MCF 10A (cell line): ENCODE results near the gene FBXW11. TPM values are rescaled to one million over a fixed set of nuclear protein-coding genes. Genes with fewer than 3 reads are reported as not detected.

Source experiments
- BruUV-seq: library from RNA; stranded (reverse); fragments of 400-500 nt; replicated peaks from 2 replicates; lab custom pipeline; 2021; lab: Mats Ljungman, UMichigan
- CTCF ChIA-PET: fragments of 300-600 bp; sonication (Branson Sonifier 250); formaldehyde crosslinking; extraction: SDS; loops from one replicate; lab custom pipeline; 2021; ENCODE audit warnings: antibody characterized with exemption, inconsistent platforms; lab: Yijun Ruan, JAX
- POLR2A ChIA-PET: fragments of 300-600, 350-650 bp; sonication (Branson Sonifier 250); formaldehyde crosslinking; extraction: SDS; loops from one replicate; lab custom pipeline; 2020; ENCODE audit warnings: antibody characterized with exemption, inconsistent platforms; lab: Yijun Ruan, JAX
- DNase-seq: peaks from one replicate; pipeline ENCODE4 v3.0.0-alpha.2; 2018; ENCODE audit not compliant: unreplicated experiment
- H3K27ac Mint-ChIP-seq: one replicate; pipeline ENCODE4 v1.8.0; 2022; ENCODE audit warnings: mild to moderate bottlenecking, low read depth, mixed read lengths; ENCODE audit not compliant: unreplicated experiment
- H3K27me3 Mint-ChIP-seq: one replicate; pipeline ENCODE4 v1.8.0; 2022; ENCODE audit warnings: mixed read lengths; ENCODE audit not compliant: insufficient read depth, unreplicated experiment
- H3K36me3 Mint-ChIP-seq: one replicate; pipeline ENCODE4 v1.8.0; 2022; ENCODE audit warnings: mild to moderate bottlenecking, moderate library complexity, mixed read lengths; ENCODE audit not compliant: insufficient read depth, unreplicated experiment
- H3K4me1 Mint-ChIP-seq: one replicate; pipeline ENCODE4 v1.8.0; 2022; ENCODE audit warnings: mixed read lengths; ENCODE audit not compliant: insufficient read depth, unreplicated experiment
- H3K4me3 Mint-ChIP-seq: one replicate; pipeline ENCODE4 v1.8.0; 2022; ENCODE audit warnings: mild to moderate bottlenecking, moderate library complexity, mixed read lengths; ENCODE audit not compliant: unreplicated experiment
- H3K9me3 Mint-ChIP-seq: one replicate; pipeline ENCODE4 v1.8.0; 2022; ENCODE audit warnings: mixed read lengths; ENCODE audit not compliant: unreplicated experiment
- intact Hi-C: fragments of 100-400 bp; cut with micrococcal nuclease; formaldehyde crosslinking; loops from 2 replicates; pipeline ENCODE4 v1.14.1; 2022
- total RNA-seq: library from RNA; stranded (reverse); gene quantifications from 2 replicates; pipeline ENCODE4 v1.2.3, GENCODE V29; 2022
- TF ChIP-seq, protein P1 (sequence below): fragments of 200-600 bp; IDR thresholded peaks from one replicate; pipeline ENCODE4 v1.8.0; 2022; ENCODE audit warnings: antibody characterized with exemption, mild to moderate bottlenecking; ENCODE audit not compliant: unreplicated experiment

FBXW11 gene
- total RNA-seq, 1 experiment from 2014 or later = 64.7 TPM

DNA sequence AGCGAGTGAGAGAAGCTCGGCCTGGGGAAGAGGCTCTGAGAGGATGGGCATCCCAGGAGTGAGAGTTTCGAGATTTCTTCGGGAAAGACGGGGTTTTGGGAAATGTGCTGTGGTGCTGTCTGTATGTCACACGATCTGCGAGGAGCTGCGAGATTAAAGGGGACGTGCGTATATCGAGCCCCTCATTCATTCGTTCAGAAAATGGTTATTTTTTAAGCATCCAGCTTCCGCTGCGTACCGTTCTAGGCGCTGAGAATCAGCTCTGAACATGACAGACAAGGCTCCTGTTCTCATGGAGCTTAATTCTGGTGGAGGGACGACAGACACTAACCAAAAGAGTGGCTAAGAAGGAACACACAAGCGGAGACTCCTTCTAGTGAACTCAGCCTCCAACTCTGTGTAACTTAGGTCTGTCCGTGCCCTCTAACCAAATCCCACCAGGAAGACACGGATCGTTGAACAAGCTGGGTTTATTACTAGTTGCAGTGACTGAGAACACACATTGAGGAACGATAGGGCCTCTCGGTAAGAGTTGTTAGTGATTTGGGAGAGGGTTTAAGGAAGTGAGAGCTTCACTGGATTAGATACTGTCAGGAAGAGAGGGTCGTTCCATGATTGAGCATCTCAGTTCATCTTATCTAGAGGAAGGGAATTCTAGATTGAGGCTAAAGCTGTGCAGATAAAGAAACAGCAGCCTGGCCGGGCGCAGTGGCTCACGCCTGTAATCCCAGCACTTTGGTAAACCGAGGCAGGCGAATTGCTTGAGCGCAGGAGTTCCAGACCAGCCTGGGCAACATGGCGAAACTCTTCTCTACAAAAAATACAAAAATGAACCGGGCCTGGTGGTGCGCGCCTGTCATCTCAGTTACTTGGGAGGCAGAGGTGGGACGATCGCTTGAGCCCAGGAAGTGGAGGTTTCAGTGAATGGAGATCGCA is 1.0 kb upstream of the FBXW11 start:
- H3K27ac Mint-ChIP-seq = peak overlapping the region; percentile 95
- BruUV-seq = TSS peak; percentile 85
- DNase-seq = no peak
- ChIA-PET POLR2A (interaction anchor here (0.6 to 5.7 kb wide), 48 partner anchors 8 to 619 kb away, joined by 3 to 55 read pairs (median 4); partner anchors contain the start of genes NPM1, STK10 and UBTD2), CTCF (interaction anchor here (0.6 to 12.7 kb wide), 26 partner anchors 9 to 1251 kb away, joined by 3 to 153 read pairs (median 5); partner anchors contain the start of genes FGF18 and STK10)
- H3K4me1 Mint-ChIP-seq = peaks cover 42% of the 10 kb centered on the region
- intact Hi-C loops = loop anchor here (2.0 to 10.0 kb wide), 3 partner anchors 33 to 593 kb away; partner anchors contain the start of gene FGF18
- no peaks in the 10 kb centered on the region for H3K9me3 Mint-ChIP-seq
- H3K27me3 Mint-ChIP-seq = no peaks in the 10 kb centered on the region
- H3K36me3 Mint-ChIP-seq = peaks cover under 1% of the 10 kb centered on the region
- TF ChIP-seq, protein P1, sequence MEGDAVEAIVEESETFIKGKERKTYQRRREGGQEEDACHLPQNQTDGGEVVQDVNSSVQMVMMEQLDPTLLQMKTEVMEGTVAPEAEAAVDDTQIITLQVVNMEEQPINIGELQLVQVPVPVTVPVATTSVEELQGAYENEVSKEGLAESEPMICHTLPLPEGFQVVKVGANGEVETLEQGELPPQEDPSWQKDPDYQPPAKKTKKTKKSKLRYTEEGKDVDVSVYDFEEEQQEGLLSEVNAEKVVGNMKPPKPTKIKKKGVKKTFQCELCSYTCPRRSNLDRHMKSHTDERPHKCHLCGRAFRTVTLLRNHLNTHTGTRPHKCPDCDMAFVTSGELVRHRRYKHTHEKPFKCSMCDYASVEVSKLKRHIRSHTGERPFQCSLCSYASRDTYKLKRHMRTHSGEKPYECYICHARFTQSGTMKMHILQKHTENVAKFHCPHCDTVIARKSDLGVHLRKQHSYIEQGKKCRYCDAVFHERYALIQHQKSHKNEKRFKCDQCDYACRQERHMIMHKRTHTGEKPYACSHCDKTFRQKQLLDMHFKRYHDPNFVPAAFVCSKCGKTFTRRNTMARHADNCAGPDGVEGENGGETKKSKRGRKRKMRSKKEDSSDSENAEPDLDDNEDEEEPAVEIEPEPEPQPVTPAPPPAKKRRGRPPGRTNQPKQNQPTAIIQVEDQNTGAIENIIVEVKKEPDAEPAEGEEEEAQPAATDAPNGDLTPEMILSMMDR = no peak
- H3K4me3 Mint-ChIP-seq = peak overlapping the region; percentile 90

DNA sequence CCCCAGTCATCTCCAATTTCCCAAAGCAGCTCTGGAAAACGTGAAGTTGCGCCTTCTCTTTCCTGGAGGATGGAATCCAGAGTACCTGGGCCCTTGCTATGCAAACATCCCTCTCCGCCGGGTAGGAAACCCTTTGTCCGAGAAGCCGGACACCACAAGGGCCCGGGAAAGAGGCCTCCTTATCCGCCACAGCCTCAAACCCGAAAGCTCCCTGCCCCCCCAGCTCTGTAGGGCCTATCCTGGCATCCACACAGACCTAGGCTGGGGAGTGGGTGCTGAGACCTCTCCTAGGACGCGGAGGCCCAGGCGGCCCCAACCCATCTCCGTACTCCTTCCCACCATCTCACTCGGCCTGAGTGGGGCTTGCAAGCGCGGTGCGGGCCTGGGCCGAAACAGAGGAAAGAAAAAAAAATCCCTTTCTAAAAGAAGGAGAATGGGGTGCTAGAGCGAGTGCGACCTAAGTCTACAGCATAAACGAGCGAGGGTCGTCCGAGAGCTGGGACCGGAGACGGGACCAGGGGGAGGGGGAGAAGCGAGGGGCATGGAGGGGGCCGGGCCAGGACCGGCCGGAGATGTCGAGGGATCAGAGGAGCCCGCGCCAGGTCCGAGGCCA is 624 bp downstream of the FBXW11 start:
- ChIA-PET POLR2A (interaction anchor here (0.7 to 5.7 kb wide), 35 partner anchors 9 to 1051 kb away, joined by 3 to 55 read pairs (median 6); partner anchors contain the start of genes NPM1, STK10 and UBTD2), CTCF (interaction anchor here (0.7 to 12.7 kb wide), 16 partner anchors 17 to 641 kb away, joined by 3 to 153 read pairs (median 6); partner anchors contain the start of gene STK10)
- Mint-ChIP-seq H3K4me3 (peak overlapping the region; percentile 90), H3K9me3 (no peaks in the 10 kb centered on the region), H3K27me3 (no peaks in the 10 kb centered on the region), H3K27ac (peak overlapping the region; percentile 95), H3K4me1 (peaks cover 59% of the 10 kb centered on the region), H3K36me3 (peaks cover 14% of the 10 kb centered on the region)
- peak; percentile 45 for DNase-seq
- intact Hi-C loops = loop anchor here (1.0 to 10.0 kb wide), 4 partner anchors 94 to 591 kb away; partner anchors contain the start of genes FGF18 and STK10
- TF ChIP-seq, protein P1 = no peak
- BruUV-seq = no TSS peak

DNA sequence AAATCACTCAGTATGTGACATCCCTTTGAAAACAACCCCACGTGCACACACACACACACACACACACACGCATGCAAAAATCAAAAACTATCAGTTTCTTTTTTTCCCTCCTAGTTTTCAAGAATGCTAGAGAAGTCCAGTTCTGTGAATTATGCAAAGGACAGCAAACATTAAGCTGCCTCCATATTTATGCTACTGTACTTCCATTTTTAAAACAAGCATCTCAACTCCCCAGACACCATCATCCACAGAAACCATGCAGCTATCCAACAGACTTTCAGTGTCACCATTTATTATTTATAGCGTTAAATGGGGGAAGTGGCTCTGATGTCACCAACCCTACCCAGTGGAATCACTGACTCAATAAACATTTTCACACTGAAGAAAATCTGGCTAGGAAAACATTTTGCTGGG is 1.6 kb downstream of the FBXW11 start:
- Mint-ChIP-seq H3K9me3 (no peaks in the 10 kb centered on the region), H3K36me3 (peaks cover 17% of the 10 kb centered on the region), H3K4me3 (peak overlapping the region; percentile 90), H3K4me1 (peaks cover 62% of the 10 kb centered on the region), H3K27me3 (no peaks in the 10 kb centered on the region), H3K27ac (peak overlapping the region; percentile 95)
- BruUV-seq = no TSS peak
- ChIA-PET POLR2A (interaction anchor here (0.6 to 5.7 kb wide), 16 partner anchors 8 to 847 kb away, joined by 3 to 55 read pairs (median 10); partner anchors contain the start of genes NPM1, STK10 and UBTD2), CTCF (interaction anchor here (0.6 to 12.7 kb wide), 13 partner anchors 18 to 586 kb away, joined by 3 to 153 read pairs (median 4); partner anchors contain the start of genes FGF18 and STK10)
- TF ChIP-seq, protein P1 = no peak
- no peak for DNase-seq
- intact Hi-C loops = loop anchor here (5.0 to 10.0 kb wide), 2 partner anchors 287 to 590 kb away; partner anchors contain the start of gene FGF18
